NK-92 (cell line): Measurements from ENCODE around the gene AIM2.
"Not testable (repeated sequence)": the region's sequence is repeated elsewhere in the genome, so short reads cannot be mapped to it uniquely, and the experiment has no call there.

Source experiments
- DNase-seq: peaks from one replicate; lab custom pipeline; 2025; ENCODE audit not compliant: unreplicated experiment; lab: John Stamatoyannopoulos, UW

Gene AIM2

GRCh38 chr1:159076438-159077119 is at the start of gene AIM2:
Gene AIM2 (minus strand): TSS chr1:159076766. CDS start chr1:159073499, 3,267 bp downstream.
- no peak for DNase-seq

- DNase-seq: no peak
Measured at GRCh38 chr1:159123587-159123986, 47.0 kb upstream of the AIM2 start.

- DNase-seq: no peak
Measured at GRCh38 chr1:159122005-159122621, 45.5 kb upstream of the AIM2 start.

- DNase-seq: no peak
Measured at GRCh38 chr1:159121526-159121925, 45.0 kb upstream of the AIM2 start.

GRCh38 chr1:159120317-159120716 is 43.8 kb upstream of the AIM2 start:
- DNase-seq: no peak

GRCh38 chr1:159113596-159114433 is 37.2 kb upstream of the AIM2 start:
- no peak for DNase-seq

- not testable (repeated sequence) for DNase-seq
Measured at GRCh38 chr1:159103021-159103420, 26.5 kb upstream of the AIM2 start.

GRCh38 chr1:159100589-159100988 is 24.0 kb upstream of the AIM2 start:
- no peak for DNase-seq

GRCh38 chr1:159098596-159098995 is 22.0 kb upstream of the AIM2 start:
- DNase-seq: no peak

- DNase-seq: no peak
Measured at GRCh38 chr1:159092036-159092760, 15.6 kb upstream of the AIM2 start.

- no peak for DNase-seq
Measured at GRCh38 chr1:159091607-159092031, 15.1 kb upstream of the AIM2 start.

- DNase-seq: no peak
Measured at GRCh38 chr1:159091180-159091560, 14.6 kb upstream of the AIM2 start.

GRCh38 chr1:159090286-159091179 is 14.0 kb upstream of the AIM2 start:
- no peak for DNase-seq

- no peak for DNase-seq
Measured at GRCh38 chr1:159089184-159089791, 12.7 kb upstream of the AIM2 start.

- no peak for DNase-seq
Measured at GRCh38 chr1:159088546-159089183, 12.1 kb upstream of the AIM2 start.

- DNase-seq: no peak
Measured at GRCh38 chr1:159088050-159088449, 11.5 kb upstream of the AIM2 start.

- DNase-seq: no peak
Measured at GRCh38 chr1:159084867-159085266, 8.3 kb upstream of the AIM2 start.

- no peak for DNase-seq
Measured at GRCh38 chr1:159084152-159084551, 7.6 kb upstream of the AIM2 start.

- no peak for DNase-seq
Measured at GRCh38 chr1:159083013-159083412, 6.4 kb upstream of the AIM2 start.
